Tibial artery (tissue), 4 donors: ENCODE data around the gene SLC25A13.
"Not testable (repeated sequence)": the region's sequence is repeated elsewhere in the genome, so short reads cannot be mapped to it uniquely, and the experiment has no call there.

Experiments used
- DNase-seq, 2 donors: peaks; one replicate each; pipeline ENCODE4 v3.0.0-alpha.2; 2019
- H3K27ac ChIP-seq, 2 donors: fragments of 200-600 bp; sonication (generic) in 1 of 2; 1 replicate in 1 of 2; 2 replicates in 1 of 2; pipeline ENCODE4 v1.5.1; 2018 to 2019; ENCODE audit warnings: mild to moderate bottlenecking in 1 of 2
- H3K27me3 ChIP-seq, 2 donors: fragments of 200-600 bp; sonication (generic) in 1 of 2; one replicate each; pipeline versions ENCODE4 v1.5.1 to v1.6.0; 2016 to 2019
- H3K36me3 ChIP-seq, 3 donors: fragments of 200-600 bp; sonication (generic) in 2 of 3; one replicate each; pipeline ENCODE4 v1.5.1; 2016 to 2019; ENCODE audit warnings: mild to moderate bottlenecking in 2 of 3
- H3K4me1 ChIP-seq, 4 donors: fragments of 200-600 bp; sonication (generic) in 2 of 4; 1 replicate in 3 of 4; 2 replicates in 1 of 4; pipeline ENCODE4 v1.5.1; 2016 to 2019
- H3K4me3 ChIP-seq, 2 donors: fragments of 200-600 bp; sonication (generic) in 1 of 2; 1 replicate in 1 of 2; 2 replicates in 1 of 2; pipeline ENCODE4 v1.5.1; 2018 to 2019; ENCODE audit warnings: mild to moderate bottlenecking in 2 of 2
- H3K9me3 ChIP-seq, 3 donors: fragments of 200-600 bp; sonication (generic) in 1 of 3; one replicate each; pipeline ENCODE4 v1.5.1; 2016 to 2019
- CTCF ChIP-seq, 2 experiments: fragments of 200-600 bp in 1 of 2; fragments of 450-650 bp in 1 of 2; IDR thresholded peaks; one replicate each; pipeline ENCODE4 v1.5.1; 2017 to 2019; ENCODE audit warnings: antibody characterized with exemption in 2 of 2, mild to moderate bottlenecking in 1 of 2, moderate library complexity in 1 of 2
- intact Hi-C: fragments of 100-400 bp; cut with DNase I; formaldehyde crosslinking; loops from one replicate; pipeline ENCODE4 v1.15.0; 2023; ENCODE audit warnings: low total_unique reads

The SLC25A13 gene

DNA sequence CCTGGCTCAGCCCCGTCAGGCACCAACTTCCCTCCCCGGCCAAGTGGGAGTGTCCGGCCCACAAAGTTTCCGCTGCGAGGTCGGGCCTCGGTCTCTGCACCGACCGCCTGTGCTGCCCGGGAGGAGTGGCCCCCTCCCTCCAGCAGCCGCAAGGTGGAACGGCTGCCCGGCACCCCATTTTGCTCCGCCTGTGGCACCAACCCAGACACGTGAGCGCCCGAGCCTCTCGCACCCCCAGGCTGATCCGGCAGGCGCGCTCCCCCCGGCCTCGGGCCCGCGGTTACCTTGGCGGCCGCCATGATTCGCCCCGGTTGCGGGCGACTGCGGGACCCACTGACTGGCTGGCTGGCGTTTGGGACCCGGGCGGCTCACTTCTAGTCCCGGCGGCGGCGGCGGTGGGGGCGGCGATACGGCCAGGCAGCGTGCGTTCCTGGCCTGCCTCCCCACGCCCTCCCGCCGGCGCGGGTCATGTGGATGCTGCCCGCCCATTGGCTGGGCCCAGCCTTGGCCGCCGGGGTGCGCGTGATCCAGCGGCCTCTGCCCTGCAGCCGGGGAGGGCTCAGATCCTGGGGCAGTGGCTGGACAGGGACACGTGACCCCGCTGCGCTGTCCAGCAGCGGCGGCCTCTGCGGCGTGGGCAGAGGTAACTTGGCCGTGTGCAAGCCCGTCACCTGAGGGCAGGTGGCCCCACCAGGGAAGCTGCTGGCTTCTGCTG is at the start of gene SLC25A13:
TSS of gene SLC25A13 (minus strand) at position 441 of the 715 bp plus-strand sequence. CDS start at position 299, 142 bp downstream.
- Histone ChIP-seq H3K36me3 (no peaks in the 10 kb centered on the region), H3K4me3 (peak within 1 kb of the TSS; percentile 78 to 84), H3K9me3 (no peaks in the 10 kb centered on the region), H3K27me3 (no peaks in the 10 kb centered on the region), H3K27ac (peak within 1 kb of the TSS; percentile 85 to 95), H3K4me1 (peaks cover 0 to 25% (median 12%) of the 10 kb centered on the region in 4 donors)
- peak; percentile 91 to 96 for DNase-seq
- intact Hi-C loops = no loop called here
- TF ChIP-seq CTCF (IDR thresholded peaks at IDR 0.05) = no peak

DNA sequence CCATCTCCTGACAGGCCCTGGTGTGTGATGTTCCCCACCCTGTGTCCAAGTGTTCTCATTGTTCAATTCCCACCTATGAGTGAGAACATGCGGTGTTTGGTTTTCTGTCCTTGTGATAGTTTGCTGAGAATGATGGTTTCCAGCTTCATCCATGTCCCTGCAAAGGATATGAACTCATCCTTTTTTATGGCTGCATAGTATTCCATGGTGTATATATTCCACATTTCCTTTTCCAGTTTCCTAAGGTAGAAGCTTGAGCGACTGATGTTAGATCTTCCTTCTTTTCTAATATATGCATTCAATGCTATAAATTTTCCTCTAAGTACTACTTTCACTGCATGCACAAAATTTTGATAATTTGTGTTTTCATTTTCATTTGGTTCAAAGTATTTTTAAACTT is 44.0 kb upstream of the SLC25A13 start:
- H3K36me3 ChIP-seq, DNase-seq, H3K27ac ChIP-seq, H3K9me3 ChIP-seq, intact Hi-C loops, H3K4me1 ChIP-seq, H3K27me3 ChIP-seq, H3K4me3 ChIP-seq: not testable (repeated sequence)

- no peak for TF ChIP-seq CTCF (IDR thresholded peaks at IDR 0.05)
- no peak overlapping the region for H3K27ac ChIP-seq
- intact Hi-C loops = no loop called here
- H3K4me1 ChIP-seq = no peaks in the 10 kb centered on the region
- H3K27me3 ChIP-seq = no peaks in the 10 kb centered on the region
- no peaks in the 10 kb centered on the region for H3K36me3 ChIP-seq
- no peak overlapping the region for H3K4me3 ChIP-seq
- no peaks in the 10 kb centered on the region for H3K9me3 ChIP-seq
- DNase-seq = no peak
Measured at GRCh38 chr7:96361116-96361857, 39.4 kb upstream of the SLC25A13 start.

DNA sequence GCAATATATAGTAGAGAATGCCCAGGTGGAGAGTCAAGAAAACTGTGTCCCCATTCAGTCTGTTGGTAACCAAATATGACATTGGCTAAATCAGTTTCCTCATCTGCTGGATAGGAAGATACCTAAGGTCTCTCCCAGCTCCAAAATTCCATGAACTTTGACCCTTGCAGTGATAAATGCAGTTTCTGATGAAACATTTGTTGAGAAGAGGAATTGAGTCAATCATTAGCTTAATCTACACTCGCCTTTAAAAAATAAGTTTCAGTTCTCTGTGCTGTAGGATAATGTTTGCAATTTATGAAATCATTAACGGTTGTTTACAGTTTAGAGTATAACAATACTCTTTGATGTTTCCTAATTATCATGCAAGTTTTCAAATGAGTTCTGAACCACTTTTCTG is 38.0 kb upstream of the SLC25A13 start:
- Histone ChIP-seq H3K27me3 (no peaks in the 10 kb centered on the region), H3K27ac (no peak overlapping the region), H3K4me1 (no peaks in the 10 kb centered on the region), H3K9me3 (no peaks in the 10 kb centered on the region), H3K36me3 (no peaks in the 10 kb centered on the region), H3K4me3 (no peak overlapping the region)
- intact Hi-C loops = no loop called here
- TF ChIP-seq CTCF (IDR thresholded peaks at IDR 0.05) = no peak
- DNase-seq = no peak

DNA sequence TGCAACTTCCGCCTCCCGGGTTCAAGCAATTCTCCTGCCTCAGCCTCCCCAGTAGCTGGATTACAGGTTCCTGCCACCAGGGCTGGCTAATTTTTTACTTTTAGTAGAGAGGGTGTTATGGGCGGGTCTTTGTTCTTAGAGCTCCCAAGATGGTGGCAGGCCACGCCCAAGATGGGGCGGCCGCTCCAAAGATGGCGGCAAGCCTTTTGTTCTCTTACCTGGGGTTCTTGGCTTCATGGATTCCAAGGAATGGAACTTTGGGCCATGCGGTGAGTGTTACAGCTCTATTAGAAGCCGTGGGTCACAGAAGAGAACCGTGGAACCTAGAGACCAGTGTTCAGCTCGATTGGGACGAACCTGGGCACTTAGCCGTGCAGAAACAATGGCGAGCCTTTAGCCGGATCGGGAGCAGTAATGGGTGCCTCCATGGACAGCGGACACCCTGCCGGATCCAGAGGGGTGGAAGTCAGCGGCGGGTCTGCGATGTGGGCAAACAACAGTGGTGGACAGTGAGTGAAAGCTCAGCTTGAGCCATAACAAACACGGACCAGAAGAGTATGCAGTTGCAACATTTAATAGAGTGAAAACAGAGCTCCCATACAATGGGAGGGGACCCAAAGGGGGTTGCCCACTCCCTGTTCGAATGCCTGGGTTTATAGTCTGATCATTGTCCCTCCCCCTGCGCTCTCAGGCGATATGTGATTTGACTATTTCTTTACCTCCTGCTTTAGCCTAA is 36.5 kb upstream of the SLC25A13 start:
- H3K9me3 ChIP-seq, DNase-seq, H3K27me3 ChIP-seq, intact Hi-C loops, H3K36me3 ChIP-seq, H3K4me1 ChIP-seq, H3K4me3 ChIP-seq, H3K27ac ChIP-seq: not testable (repeated sequence)

GRCh38 chr7:96355990-96356506 is 34.1 kb upstream of the SLC25A13 start:
- DNase-seq = no peak
- no peak overlapping the region for H3K27ac ChIP-seq
- no peak for TF ChIP-seq CTCF (IDR thresholded peaks at IDR 0.05)
- intact Hi-C loops = no loop called here
- no peaks in the 10 kb centered on the region for H3K27me3 ChIP-seq
- H3K4me1 ChIP-seq = no peaks in the 10 kb centered on the region
- H3K9me3 ChIP-seq = no peaks in the 10 kb centered on the region
- H3K4me3 ChIP-seq = no peak overlapping the region
- H3K36me3 ChIP-seq = no peaks in the 10 kb centered on the region
